Caco-2 (cell line): ENCODE measurements around the gene OR4A16. TPM values are rescaled to one million over a fixed set of nuclear protein-coding genes. Genes with fewer than 3 reads are reported as not detected.

ENCODE experiments used
- BruUV-seq: library from RNA; stranded (reverse); fragments of 400-500 nt; replicated peaks from 2 replicates; lab custom pipeline; 2021; lab: Mats Ljungman, UMichigan
- CTCF ChIA-PET: fragments of 300-600 bp; sonication (Branson Sonifier 250); formaldehyde crosslinking; loops from one replicate; lab custom pipeline; 2022; ENCODE audit warnings: antibody characterized with exemption; lab: Charles Lee
- POLR2A ChIA-PET: fragments of 300-600 bp; sonication (Branson Sonifier 250); formaldehyde crosslinking; loops from one replicate; lab custom pipeline; 2022; ENCODE audit warnings: antibody characterized with exemption; lab: Charles Lee
- DNase-seq, 2 experiments: peaks; one replicate each; pipeline versions ENCODE4 v3.0.0 to v3.0.0-alpha.2; 2020 to 2022
- H3K27me3 ChIP-seq: replicated peaks from 2 replicates; pipeline ENCODE4 v1.6.0; 2011; ENCODE audit warnings: low read length; ENCODE audit not compliant: control insufficient read depth, insufficient read depth
- H3K36me3 ChIP-seq: 2 replicates; pipeline ENCODE4 v1.5.1; 2011; ENCODE audit warnings: low read length; ENCODE audit not compliant: control insufficient read depth, insufficient read depth
- H3K4me1 ChIP-seq: fragments of 250-450 bp; sonication (Bioruptor Pico); 2 replicates; pipeline ENCODE4 v1.5.1; 2020; ENCODE audit warnings: mild to moderate bottlenecking
- H3K4me3 ChIP-seq: 2 replicates; pipeline ENCODE4 v1.5.1; 2011; ENCODE audit warnings: low read depth, mild to moderate bottlenecking, control low read depth, low read length
- H3K9me3 ChIP-seq: fragments of 250-450 bp; sonication (Bioruptor Pico); 2 replicates; pipeline ENCODE4 v1.5.1; 2020; ENCODE audit warnings: mild to moderate bottlenecking, moderate library complexity
- H3K27ac Mint-ChIP-seq: one replicate; pipeline ENCODE4 v1.8.0; 2022; ENCODE audit warnings: mixed read lengths; ENCODE audit not compliant: unreplicated experiment
- H3K27me3 Mint-ChIP-seq: one replicate; pipeline ENCODE4 v1.8.0; 2022; ENCODE audit warnings: mixed read lengths; ENCODE audit not compliant: insufficient read depth, unreplicated experiment
- H3K36me3 Mint-ChIP-seq: one replicate; pipeline ENCODE4 v1.8.0; 2022; ENCODE audit warnings: mild to moderate bottlenecking, mixed read lengths; ENCODE audit not compliant: insufficient read depth, unreplicated experiment
- H3K4me1 Mint-ChIP-seq: one replicate; pipeline ENCODE4 v1.8.0; 2022; ENCODE audit warnings: low read depth, mixed read lengths; ENCODE audit not compliant: unreplicated experiment
- H3K4me3 Mint-ChIP-seq: one replicate; pipeline ENCODE4 v1.8.0; 2022; ENCODE audit warnings: mild to moderate bottlenecking, moderate library complexity, mixed read lengths; ENCODE audit not compliant: unreplicated experiment
- H3K9me3 Mint-ChIP-seq: one replicate; pipeline ENCODE4 v1.8.0; 2022; ENCODE audit warnings: mixed read lengths; ENCODE audit not compliant: unreplicated experiment
- intact Hi-C: fragments of 100-400 bp; cut with micrococcal nuclease; formaldehyde crosslinking; loops from one replicate; pipeline ENCODE4 v1.10.0; 2022; ENCODE audit not compliant: unreplicated experiment
- total RNA-seq: library from RNA; stranded (reverse); gene quantifications from 2 replicates; pipeline ENCODE4 v1.2.3, GENCODE V29; 2022
- TF ChIP-seq, protein P1 (sequence below), 2 experiments: fragments of 200-600 bp in 1 of 2; IDR thresholded peaks; 1 replicate in 1 of 2; 2 replicates in 1 of 2; pipeline versions ENCODE4 v1.5.1 to v1.8.0; 2011 to 2022; ENCODE audit warnings: antibody characterized with exemption in 1 of 2, control low read depth in 1 of 2, inconsistent platforms in 1 of 2, low read depth in 1 of 2, low read length in 1 of 2, mild to moderate bottlenecking in 1 of 2, moderate library complexity in 1 of 2; ENCODE audit not compliant: insufficient read depth in 1 of 2, severe bottlenecking in 1 of 2, unreplicated experiment in 1 of 2

Gene OR4A16
- total RNA-seq, 1 experiment from 2014 or later, result not detected

DNA sequence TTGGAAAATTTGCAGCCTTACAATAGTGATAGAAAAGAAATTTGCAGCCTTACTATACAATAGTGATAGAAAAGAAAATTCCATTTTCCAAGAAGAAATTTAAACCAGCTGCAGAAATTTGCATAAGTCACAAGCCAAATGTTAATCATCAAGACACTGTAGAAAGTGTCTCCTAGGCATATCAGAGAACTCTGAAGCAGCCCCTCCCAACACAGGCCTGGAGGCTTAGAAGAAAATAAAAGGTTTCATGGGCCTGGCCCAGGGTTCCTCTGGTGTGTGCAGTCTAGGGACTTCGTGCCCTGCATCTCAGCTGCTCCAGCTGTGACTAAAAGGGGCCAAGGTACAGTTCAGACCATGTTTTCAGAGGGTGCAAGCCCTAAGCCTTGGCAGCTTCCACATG is 6.0 kb downstream of the OR4A16 start:
- TF ChIP-seq, protein P1, sequence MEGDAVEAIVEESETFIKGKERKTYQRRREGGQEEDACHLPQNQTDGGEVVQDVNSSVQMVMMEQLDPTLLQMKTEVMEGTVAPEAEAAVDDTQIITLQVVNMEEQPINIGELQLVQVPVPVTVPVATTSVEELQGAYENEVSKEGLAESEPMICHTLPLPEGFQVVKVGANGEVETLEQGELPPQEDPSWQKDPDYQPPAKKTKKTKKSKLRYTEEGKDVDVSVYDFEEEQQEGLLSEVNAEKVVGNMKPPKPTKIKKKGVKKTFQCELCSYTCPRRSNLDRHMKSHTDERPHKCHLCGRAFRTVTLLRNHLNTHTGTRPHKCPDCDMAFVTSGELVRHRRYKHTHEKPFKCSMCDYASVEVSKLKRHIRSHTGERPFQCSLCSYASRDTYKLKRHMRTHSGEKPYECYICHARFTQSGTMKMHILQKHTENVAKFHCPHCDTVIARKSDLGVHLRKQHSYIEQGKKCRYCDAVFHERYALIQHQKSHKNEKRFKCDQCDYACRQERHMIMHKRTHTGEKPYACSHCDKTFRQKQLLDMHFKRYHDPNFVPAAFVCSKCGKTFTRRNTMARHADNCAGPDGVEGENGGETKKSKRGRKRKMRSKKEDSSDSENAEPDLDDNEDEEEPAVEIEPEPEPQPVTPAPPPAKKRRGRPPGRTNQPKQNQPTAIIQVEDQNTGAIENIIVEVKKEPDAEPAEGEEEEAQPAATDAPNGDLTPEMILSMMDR (IDR thresholded peaks at IDR 0.05; ENCODE audit: insufficient read depth in 1 of 2, low read depth in 1 of 2, low read length in 1 of 2, severe bottlenecking in 1 of 2, unreplicated experiment in 1 of 2), result no peak
- H3K4me1 Mint-ChIP-seq, result no peaks in the 10 kb centered on the region
- H3K4me1 ChIP-seq, result no peaks in the 10 kb centered on the region
- DNase-seq, result no peak
- H3K4me3 Mint-ChIP-seq, result no peak overlapping the region
- no TSS peak for BruUV-seq
- no peaks in the 10 kb centered on the region; the same call in 1 of the 2 replicates for H3K9me3 ChIP-seq
- CTCF ChIA-PET, result no interaction called here
- intact Hi-C loops, result no loop called here
- no peaks in the 10 kb centered on the region for H3K27me3 ChIP-seq
- H3K9me3 Mint-ChIP-seq, result peaks cover 14% of the 10 kb centered on the region
- POLR2A ChIA-PET, result no interaction called here
- H3K36me3 Mint-ChIP-seq, result no peaks in the 10 kb centered on the region
- H3K36me3 ChIP-seq, result no peaks in the 10 kb centered on the region
- H3K27me3 Mint-ChIP-seq, result no peaks in the 10 kb centered on the region
- no peak overlapping the region for H3K4me3 ChIP-seq
- no peak overlapping the region for H3K27ac Mint-ChIP-seq

DNA sequence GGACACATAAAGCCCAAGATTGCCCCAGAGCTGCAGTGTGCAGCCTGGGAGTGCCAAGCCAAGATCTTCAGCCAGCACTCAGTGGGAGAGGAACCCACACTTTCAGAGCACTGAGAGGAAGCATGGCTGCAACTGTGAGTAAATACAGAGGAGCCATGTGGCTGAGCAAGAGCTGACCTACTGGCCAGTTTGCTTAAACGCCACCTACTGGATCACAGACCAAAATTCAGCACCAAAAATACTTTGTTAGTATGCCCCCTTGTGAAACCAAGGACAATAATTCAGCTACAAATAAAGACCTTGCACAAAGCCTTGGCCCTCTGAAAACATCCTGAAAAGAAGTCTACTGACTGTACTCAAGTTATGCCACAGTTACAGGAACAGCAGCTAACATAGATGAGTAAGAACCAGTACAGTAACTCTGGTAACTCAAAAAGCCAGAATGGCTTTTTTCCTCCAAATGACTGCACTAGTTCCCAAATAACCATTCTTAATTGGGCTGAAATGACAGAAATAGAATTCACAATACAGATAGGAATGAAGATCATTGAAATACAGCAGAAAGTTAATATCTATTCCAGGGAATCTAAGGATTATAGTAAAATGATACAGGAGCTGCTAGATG is 14.7 kb downstream of the OR4A16 start:
- H3K27ac Mint-ChIP-seq, result no peak overlapping the region
- intact Hi-C loops, result no loop called here
- H3K9me3 Mint-ChIP-seq, result no peaks in the 10 kb centered on the region
- H3K9me3 ChIP-seq, result no peaks in the 10 kb centered on the region
- no peak overlapping the region for H3K4me3 Mint-ChIP-seq
- TF ChIP-seq, protein P1 (IDR thresholded peaks at IDR 0.05; ENCODE audit: insufficient read depth in 1 of 2, low read depth in 1 of 2, low read length in 1 of 2, severe bottlenecking in 1 of 2, unreplicated experiment in 1 of 2), result peak; percentile 11 to 31
- no peaks in the 10 kb centered on the region for H3K4me1 ChIP-seq
- no peaks in the 10 kb centered on the region for H3K27me3 Mint-ChIP-seq
- CTCF ChIA-PET, result no interaction called here
- H3K4me3 ChIP-seq, result no peak overlapping the region
- H3K4me1 Mint-ChIP-seq, result no peaks in the 10 kb centered on the region
- no TSS peak for BruUV-seq
- no peaks in the 10 kb centered on the region for H3K27me3 ChIP-seq
- POLR2A ChIA-PET, result no interaction called here
- DNase-seq, result peak in 1 of 2 experiments; percentile 7
- H3K36me3 Mint-ChIP-seq, result no peaks in the 10 kb centered on the region
- no peaks in the 10 kb centered on the region for H3K36me3 ChIP-seq

DNA sequence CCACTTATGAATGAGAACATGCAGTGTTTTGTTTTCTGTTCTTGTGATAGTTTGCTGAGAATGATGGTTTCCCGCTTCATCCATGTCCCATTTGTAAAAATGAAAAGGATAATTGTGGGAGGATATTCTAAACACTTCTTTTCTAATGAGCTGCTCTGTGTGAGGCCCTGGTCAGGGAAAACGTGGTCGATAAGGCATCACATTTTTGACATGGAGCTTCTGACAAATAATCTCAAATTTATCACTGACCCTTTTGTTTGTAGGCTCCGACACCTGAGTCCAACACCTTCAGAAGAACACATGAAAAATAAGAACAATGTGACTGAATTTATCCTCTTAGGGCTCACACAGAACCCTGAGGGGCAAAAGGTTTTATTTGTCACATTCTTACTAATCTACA is 24.7 kb downstream of the OR4A16 start, which contains the start of gene OR4A15:
TSS of gene OR4A15 (plus strand) at position 301 of the 400 bp plus-strand sequence. CDS start at position 301, 0 bp downstream.
- Mint-ChIP-seq H3K4me1 (no peaks in the 10 kb centered on the region), H3K27ac (no peak within 1 kb of the TSS), H3K9me3 (no peaks in the 10 kb centered on the region), H3K27me3 (no peaks in the 10 kb centered on the region), H3K36me3 (no peaks in the 10 kb centered on the region), H3K4me3 (no peak within 1 kb of the TSS)
- Histone ChIP-seq H3K27me3 (no peaks in the 10 kb centered on the region), H3K36me3 (no peaks in the 10 kb centered on the region), H3K9me3 (0 out of 2 replicates have a peak, but pooled peaks cover 2% of the 10 kb centered on the region), H3K4me1 (no peaks in the 10 kb centered on the region), H3K4me3 (no peak within 1 kb of the TSS)
- ChIA-PET POLR2A (no interaction called here), CTCF (no interaction called here)
- TF ChIP-seq, protein P1 (IDR thresholded peaks at IDR 0.05; ENCODE audit: insufficient read depth in 1 of 2, low read depth in 1 of 2, low read length in 1 of 2, severe bottlenecking in 1 of 2, unreplicated experiment in 1 of 2), result no peak
- no peak for DNase-seq
- no TSS peak for BruUV-seq
- intact Hi-C loops, result no loop called here

Other genes starting within 250 kb of the OR4A16 start
- not detected in 2 replicates for gene TRIM48, start 81.0 kb upstream of the OR4A16 start, total RNA-seq
- gene OR4A15, start 24.8 kb downstream of the OR4A16 start, total RNA-seq, result not detected in 2 replicates
- gene OR4C15, start 211.3 kb downstream of the OR4A16 start, total RNA-seq, result not detected in 2 replicates
- gene OR4C16, start 228.9 kb downstream of the OR4A16 start, total RNA-seq, result not detected in 2 replicates